HG03354 (cell line): Measurements from ENCODE around the gene NOXA1.

ENCODE experiments used
- ATAC-seq: cut with Tn5 transposase; IDR thresholded peaks from one replicate; pipeline ENCODE4 v1.9.1; 2021; ENCODE audit warnings: mild to moderate bottlenecking; ENCODE audit not compliant: unreplicated experiment, poor library complexity, severe bottlenecking

Gene NOXA1

GRCh38 chr9:137435980-137436760 is 13.0 kb downstream of the NOXA1 start:
- ATAC-seq = no peak

DNA sequence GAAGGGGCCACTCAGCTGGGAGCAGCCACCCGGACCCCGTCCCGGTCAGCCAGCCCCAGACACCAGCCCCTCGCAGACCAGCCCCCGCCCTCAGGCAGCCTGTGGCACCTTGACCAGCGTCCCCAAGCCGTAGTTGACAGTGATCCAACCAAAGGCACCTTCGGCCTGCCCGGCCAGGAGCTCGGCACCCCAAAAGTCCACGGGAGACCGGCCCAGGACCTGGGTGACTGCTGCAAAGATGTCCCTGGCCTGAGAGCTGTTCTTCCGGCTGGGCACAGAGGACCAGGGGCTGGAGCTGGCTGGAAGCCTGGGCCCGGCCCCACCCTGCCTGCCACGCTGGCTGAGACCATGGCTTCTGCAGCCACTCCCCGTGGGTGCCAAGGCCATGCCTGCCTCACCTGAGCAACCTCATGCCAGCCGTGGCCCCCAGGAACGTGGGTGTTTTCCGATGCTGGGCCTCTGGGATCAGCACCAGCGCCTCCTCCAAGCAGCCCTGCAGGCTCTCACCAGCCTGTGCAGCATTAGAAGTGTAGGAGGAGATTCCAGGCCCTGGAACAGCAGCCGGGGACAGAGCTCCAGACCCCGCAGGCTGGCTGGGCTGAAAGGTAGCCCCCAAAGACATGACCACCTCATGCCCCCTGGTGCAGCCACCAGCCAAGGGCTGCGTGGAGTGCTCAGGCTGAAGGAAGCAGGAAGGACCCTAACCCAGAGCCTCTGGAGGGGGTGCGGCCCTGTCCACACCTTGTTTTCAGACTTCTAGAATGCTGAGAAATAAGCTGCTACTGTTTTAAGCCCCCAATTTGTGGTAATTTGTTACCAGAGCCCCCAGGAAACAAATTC is 13.8 kb downstream of the NOXA1 start:
- no peak for ATAC-seq

DNA sequence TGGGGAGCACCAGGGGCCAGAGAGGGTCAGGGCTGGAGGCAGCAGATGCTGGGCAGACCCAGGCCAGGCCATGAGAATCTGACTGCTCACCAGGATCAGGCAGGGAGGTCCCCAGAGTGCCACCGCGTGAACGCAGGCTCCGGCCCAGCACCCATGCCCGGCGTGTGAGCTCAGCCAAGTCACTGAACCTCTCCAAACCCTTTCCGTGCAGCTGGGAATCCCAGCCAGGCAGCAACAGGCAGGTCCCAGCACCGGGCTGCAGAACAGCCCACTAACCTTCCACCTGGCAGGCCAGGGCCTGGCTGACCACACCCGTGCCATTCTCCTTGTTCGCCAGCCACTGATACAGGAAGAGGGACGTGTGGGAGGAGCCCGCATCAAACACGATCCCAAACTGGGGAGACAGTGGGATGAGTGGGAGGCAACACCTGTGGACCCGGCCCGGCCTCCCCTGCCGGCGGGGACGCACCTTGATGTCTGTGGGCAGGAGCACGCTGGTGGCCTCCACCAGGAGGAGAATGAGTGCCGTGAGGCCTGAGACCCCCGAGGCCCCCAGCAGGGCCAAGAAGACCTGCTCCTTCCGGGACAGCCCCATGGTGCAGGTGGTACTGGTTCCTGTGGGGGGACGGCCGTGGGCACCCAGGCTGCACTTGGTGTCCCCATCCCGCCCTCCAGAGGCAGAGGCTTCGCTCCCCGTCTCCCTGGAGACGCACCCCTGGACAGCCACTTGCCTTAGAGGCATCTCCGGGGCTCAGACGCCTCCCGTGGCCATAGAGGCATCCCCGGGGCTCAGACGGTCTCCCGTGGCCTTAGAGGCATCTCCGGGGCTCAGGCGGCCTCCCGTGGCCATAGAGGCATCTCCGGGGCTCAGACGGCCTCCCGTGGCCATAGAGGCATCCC is 14.7 kb downstream of the NOXA1 start:
- no peak for ATAC-seq

GRCh38 chr9:137438591-137439157 is 15.5 kb downstream of the NOXA1 start:
- ATAC-seq = no peak

GRCh38 chr9:137439158-137439714 is 16.0 kb downstream of the NOXA1 start:
- ATAC-seq = no peak

DNA sequence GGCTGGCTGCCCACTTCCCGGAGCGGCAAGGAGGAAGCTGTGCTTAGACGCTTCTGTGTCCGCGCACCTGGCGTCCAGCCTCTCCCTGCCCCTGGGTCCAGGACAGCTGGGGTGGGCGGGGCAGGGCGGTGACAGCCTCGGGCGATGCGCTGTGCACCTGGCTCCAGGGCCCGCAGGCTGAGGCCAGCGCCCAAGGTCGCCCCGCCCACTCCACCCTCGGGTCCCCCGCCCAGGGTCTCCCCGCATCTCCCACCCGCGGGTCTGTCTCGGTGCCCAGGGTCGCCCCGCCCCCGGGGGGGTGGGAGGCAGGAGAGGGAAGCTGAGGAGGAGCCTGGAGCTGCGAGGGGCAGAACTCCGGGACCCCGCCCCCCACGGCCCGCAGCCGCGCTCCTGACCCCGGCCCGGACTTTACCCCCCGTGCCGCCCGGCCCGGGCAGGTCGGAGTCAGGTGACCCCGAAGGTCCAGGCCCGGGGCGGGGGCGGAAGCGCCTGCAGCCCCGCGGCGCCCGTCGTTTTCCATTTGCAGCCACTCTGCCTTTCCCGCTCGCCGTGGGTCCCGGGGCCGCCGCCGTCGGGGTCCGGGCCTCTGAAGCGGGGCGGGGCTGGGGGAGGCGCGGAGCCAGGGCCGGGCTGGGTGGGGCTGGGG is 18.2 kb downstream of the NOXA1 start, which contains the start of gene ENTPD8:
Gene ENTPD8 (minus strand): TSS at position 69 of the 646 bp plus-strand sequence. CDS start 3,072 bp downstream, outside the sequence.
- no peak for ATAC-seq

- ATAC-seq = no peak
These were observed 18.7 kb downstream of the NOXA1 start for GRCh38 chr9:137441935-137442321.

- no peak for ATAC-seq
These were observed 21.1 kb downstream of the NOXA1 start for GRCh38 chr9:137444106-137444790.

DNA sequence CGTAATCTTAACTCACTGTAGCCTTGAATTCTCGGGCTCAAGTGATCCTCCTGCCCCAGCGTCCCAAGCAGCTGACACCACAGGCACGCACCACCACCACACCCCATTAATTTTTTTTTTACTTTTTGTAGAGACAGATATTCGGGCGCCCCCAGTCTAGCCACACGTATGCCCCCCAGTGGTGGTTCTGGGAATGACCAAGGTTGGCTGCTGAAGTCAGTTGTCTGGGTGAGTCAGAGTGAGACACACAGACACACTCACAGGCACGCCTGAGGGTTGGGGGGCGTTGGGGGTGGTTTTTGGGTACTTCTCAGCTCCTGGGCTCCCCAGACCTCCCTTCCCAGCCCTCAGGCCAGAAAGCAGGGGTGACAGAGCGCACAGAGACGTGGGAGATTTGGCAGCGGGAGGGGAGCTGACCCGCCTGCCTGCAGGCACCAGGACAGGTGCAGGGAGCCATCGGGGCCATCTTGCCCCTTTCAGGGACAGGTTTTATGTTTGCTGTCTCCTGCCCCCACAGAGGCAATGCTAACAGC is 22.1 kb downstream of the NOXA1 start:
- ATAC-seq = peak; percentile 76

DNA sequence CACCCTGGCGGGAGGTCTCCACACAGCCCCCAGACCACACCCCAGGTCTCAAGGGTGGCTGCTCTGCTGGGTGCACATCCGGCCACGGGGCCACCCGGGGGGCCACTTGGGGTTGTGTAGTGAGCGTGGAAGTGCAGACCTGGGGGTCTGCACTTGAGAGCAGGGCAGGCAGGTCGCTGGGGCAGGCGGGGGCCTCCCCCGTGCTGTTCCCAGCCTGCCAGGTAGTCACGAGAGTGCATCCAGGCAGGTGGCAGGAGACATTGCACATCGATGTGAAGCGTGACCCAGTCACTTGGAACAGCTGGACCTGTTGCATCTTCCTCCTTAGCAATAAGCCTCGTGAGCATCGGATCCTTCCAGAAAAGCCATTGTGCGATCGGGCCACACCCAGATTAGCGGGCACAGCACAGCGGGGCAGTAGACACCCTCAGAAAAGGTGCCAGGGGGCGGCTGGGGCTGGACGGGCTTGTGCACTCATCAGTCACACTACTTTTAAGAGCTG is 22.8 kb downstream of the NOXA1 start:
- no peak for ATAC-seq

DNA sequence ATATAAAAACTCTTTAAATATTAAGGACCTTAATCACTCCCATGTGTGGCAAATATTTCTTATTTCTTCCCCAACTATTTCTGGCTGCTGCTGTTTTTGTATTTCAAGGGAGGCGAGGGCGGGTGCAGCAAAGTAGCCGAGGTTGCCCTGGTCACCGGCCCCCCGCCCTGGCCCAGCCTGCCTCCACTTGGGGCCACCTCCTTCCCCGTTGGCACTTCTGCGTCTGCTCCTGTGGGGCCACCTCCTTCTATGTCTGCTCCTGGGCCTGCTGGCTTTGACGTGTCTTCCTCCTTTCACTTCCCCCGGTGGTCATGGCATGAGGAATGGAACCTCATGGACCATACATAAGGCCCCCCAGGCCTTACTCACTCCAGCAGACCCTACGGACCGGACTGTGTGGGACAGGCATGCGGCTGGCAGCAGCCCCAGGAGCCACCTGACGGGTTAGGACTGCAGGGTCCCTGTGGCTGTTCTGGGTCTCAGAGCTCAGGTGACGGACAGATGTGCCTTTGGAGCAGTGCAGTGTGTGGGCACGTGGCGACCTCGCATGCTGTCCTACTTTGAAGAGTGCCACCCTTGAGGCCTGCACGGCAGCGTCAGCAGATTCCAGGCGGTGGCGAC is 23.8 kb downstream of the NOXA1 start:
- no peak for ATAC-seq

DNA sequence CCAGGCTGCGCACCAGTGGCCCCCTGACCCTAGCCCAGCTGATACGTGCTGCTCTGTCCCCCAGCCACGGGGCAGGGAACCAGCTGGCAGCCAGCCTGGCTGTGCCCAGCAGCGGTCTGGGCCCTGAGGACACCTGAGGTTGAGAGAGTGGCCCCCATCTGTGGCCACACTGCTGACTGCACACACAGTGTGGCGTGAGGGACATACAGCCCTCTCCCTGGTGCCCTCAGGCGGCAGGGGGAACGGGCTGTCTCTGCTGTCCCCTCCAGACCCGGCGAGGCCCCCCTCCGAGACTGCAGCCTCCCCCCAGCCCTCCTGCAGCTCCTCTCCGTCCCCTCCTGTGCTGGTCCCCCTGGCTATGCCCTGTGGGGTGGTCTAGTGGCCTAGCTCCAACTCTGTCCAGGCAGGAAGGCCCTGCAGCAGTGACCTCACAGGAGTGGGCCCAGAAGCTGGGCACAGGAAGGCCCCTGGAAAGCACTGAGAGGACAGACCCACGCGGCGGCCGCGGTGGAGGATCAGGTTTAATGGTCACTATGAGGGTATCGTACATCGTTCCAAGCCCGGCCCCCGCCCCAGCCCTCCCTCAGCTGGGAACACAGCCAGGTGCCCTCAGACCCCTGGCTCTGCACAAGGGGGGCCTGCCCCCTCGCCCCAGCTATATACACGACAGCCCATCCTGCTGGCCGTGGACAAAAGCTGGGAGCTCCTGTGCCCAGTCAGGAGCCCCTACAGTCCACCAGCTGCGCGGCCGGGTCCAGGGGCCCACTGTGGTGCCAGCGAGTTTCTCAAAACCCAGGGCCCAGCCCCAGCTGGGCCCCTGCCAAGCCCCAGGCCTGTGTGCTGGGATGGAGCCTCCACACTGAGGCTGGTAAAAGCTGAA is 24.8 kb downstream of the NOXA1 start:
- ATAC-seq = no peak

DNA sequence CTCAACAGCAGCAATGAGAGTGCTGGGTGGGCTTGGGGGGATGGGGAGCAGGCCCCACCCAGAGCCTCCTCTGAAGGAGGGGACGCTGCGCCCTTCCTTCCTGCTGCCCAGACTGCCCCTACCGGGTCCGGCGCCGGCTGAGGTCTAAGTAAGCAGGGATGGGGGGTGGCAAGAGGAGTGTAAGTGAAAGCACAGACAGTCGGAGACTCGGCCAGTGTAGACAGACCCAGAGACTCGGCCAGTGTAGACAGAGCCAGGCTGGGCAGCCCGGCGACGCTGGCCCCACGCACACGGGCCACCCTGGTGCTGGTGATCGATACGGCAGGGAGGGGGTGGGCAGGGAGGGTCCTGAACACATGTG is 25.4 kb downstream of the NOXA1 start:
- no peak for ATAC-seq

GRCh38 chr9:137449081-137449844 is 26.1 kb downstream of the NOXA1 start:
- no peak for ATAC-seq

- ATAC-seq = no peak
These were observed 26.8 kb downstream of the NOXA1 start for GRCh38 chr9:137449931-137450538.
